Astrocyte (in vitro differentiated cells and primary cell): Measurements from ENCODE around the gene RNFT2. TPM values are rescaled to one million over a fixed set of nuclear protein-coding genes. Genes with fewer than 3 reads are reported as not detected.
A peak's percentile ranks its signal among the peaks of the same experiment; 100 is the strongest.
"Not testable (repeated sequence)": the region's sequence is repeated elsewhere in the genome, so short reads cannot be mapped to it uniquely, and the experiment has no call there.

Source experiments
- DNase-seq: peaks from one replicate; pipeline ENCODE4 v3.0.0-alpha.2; 2010; ENCODE audit warnings: low read depth
- FAIRE-seq: peaks from 2 replicates; lab custom pipeline; 2011; peaks lifted over from hg19 to GRCh38; lab: Jason Lieb, UNC
- H2AFZ ChIP-seq: 2 replicates; pipeline ENCODE4 v1.6.0; 2012; ENCODE audit warnings: low read depth, low read length, inconsistent platforms
- H3K27ac ChIP-seq: 2 replicates; pipeline ENCODE4 v1.5.1; 2011; ENCODE audit warnings: low read depth, low read length, inconsistent platforms
- H3K27me3 ChIP-seq: 2 replicates; pipeline ENCODE4 v1.6.0; 2011; ENCODE audit warnings: low read length, inconsistent platforms; ENCODE audit not compliant: insufficient read depth
- H3K36me3 ChIP-seq: 2 replicates; pipeline ENCODE4 v1.5.1; 2011; ENCODE audit warnings: low read length, inconsistent platforms; ENCODE audit not compliant: insufficient read depth
- H3K4me1 ChIP-seq: 2 replicates; pipeline ENCODE4 v1.5.1; 2011; ENCODE audit warnings: low read length, inconsistent platforms; ENCODE audit not compliant: insufficient read depth
- H3K4me2 ChIP-seq: 2 replicates; pipeline ENCODE4 v1.6.0; 2012; ENCODE audit warnings: low read length, inconsistent platforms
- H3K4me3 ChIP-seq: 2 replicates; pipeline ENCODE4 v1.5.1; 2011; ENCODE audit warnings: low read depth, mild to moderate bottlenecking, low read length, inconsistent platforms; ENCODE audit not compliant: insufficient read depth
- H3K79me2 ChIP-seq: 2 replicates; pipeline ENCODE4 v1.6.0; 2012; ENCODE audit warnings: mild to moderate bottlenecking, low read length, inconsistent platforms; ENCODE audit not compliant: insufficient read depth
- H3K9ac ChIP-seq: 2 replicates; pipeline ENCODE4 v1.6.0; 2012; ENCODE audit warnings: mild to moderate bottlenecking, low read length, inconsistent platforms
- H3K9me3 ChIP-seq: 2 replicates; pipeline ENCODE4 v1.5.1; 2012; ENCODE audit warnings: low read depth, mild to moderate bottlenecking, low read length, inconsistent platforms; ENCODE audit not compliant: insufficient read depth
- H4K20me1 ChIP-seq: 2 replicates; pipeline ENCODE4 v1.6.0; 2012; ENCODE audit warnings: low read length, inconsistent platforms; ENCODE audit not compliant: insufficient read depth
- H3K27ac Mint-ChIP-seq: one replicate; pipeline ENCODE4 v1.8.0; 2021; ENCODE audit warnings: mild to moderate bottlenecking, mixed read lengths; ENCODE audit not compliant: unreplicated experiment
- H3K27me3 Mint-ChIP-seq: one replicate; pipeline ENCODE4 v1.8.0; 2021; ENCODE audit warnings: low read depth, mixed read lengths; ENCODE audit not compliant: unreplicated experiment
- H3K36me3 Mint-ChIP-seq: one replicate; pipeline ENCODE4 v1.8.0; 2021; ENCODE audit warnings: low read depth, mixed read lengths; ENCODE audit not compliant: unreplicated experiment
- H3K4me1 Mint-ChIP-seq: one replicate; pipeline ENCODE4 v1.8.0; 2021; ENCODE audit warnings: low read depth, mixed read lengths; ENCODE audit not compliant: unreplicated experiment
- H3K4me3 Mint-ChIP-seq: one replicate; pipeline ENCODE4 v1.8.0; 2021; ENCODE audit warnings: mild to moderate bottlenecking, moderate library complexity, mixed read lengths; ENCODE audit not compliant: unreplicated experiment
- H3K9me3 Mint-ChIP-seq: one replicate; pipeline ENCODE4 v1.8.0; 2021; ENCODE audit warnings: mild to moderate bottlenecking, mixed read lengths; ENCODE audit not compliant: unreplicated experiment
- EZH2 ChIP-seq: IDR thresholded peaks from 2 replicates; pipeline ENCODE4 v1.6.1; 2012; ENCODE audit warnings: mild to moderate bottlenecking, low read length, inconsistent platforms; ENCODE audit not compliant: insufficient read depth
- total RNA-seq: library from RNA; stranded (reverse); gene quantifications from 2 replicates; pipeline ENCODE4 v1.2.1, GENCODE V29; 2021
- TF ChIP-seq, protein P1 (sequence below): IDR thresholded peaks from 2 replicates; pipeline ENCODE4 v1.5.1; 2011; ENCODE audit warnings: low read depth, mild to moderate bottlenecking, inconsistent platforms, low read length, moderate library complexity; ENCODE audit not compliant: insufficient read depth

Gene RNFT2
- total RNA-seq, 1 donor from 2014 or later: 8.9 TPM

DNA sequence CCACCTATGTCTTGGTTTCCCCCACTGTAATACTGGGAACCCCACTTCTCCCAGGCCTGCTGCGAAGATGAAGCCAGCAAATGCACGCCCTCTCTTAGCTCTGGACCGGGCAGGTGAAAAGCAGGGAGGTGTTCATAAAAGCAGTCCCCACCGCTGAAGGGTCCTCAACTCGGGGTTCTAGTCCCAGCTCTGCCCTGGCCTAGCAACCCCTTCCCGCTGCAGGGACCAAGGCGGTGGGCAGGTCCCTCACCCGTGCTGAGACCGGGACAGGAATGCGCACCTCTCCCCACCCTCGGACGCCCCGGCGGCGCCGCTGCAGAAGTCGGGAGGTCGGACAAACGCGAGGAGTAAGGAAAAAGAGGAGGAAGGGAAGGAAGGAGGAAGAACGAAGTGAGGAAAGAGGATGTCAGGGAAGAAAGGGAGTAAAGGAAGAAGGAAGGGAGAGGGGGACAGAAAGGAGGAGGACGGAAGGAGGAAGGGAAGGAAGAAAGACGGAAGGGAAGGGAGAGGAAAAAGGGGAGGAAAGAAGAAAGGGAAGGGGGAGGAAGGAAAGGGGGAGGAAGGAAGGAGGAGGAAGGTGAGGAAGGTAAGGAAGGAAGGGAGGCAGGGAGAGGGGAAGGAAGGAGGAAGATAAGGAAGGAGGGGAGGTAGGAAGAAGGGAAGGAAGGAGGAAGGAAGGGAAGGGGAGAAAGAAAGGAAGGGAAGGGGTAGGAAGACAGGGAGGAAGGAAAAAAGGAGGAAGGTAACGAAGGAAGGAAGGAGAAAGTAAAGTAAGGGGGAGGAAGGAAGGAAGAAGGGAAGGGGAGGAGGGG, 947 bp upstream of the RNFT2 start:
- peak overlapping the region; percentile 96 for H3K9ac ChIP-seq
- no peaks in the 10 kb centered on the region for H3K27me3 Mint-ChIP-seq
- peaks cover 36% of the 10 kb centered on the region for H4K20me1 ChIP-seq
- no peaks in the 10 kb centered on the region for H3K9me3 ChIP-seq
- H3K36me3 Mint-ChIP-seq: peaks cover 4% of the 10 kb centered on the region
- H2AFZ ChIP-seq: peak overlapping the region; percentile 82
- H3K27me3 ChIP-seq: no peaks in the 10 kb centered on the region
- H3K4me3 ChIP-seq: peak overlapping the region; percentile 88
- TF ChIP-seq, protein P1, sequence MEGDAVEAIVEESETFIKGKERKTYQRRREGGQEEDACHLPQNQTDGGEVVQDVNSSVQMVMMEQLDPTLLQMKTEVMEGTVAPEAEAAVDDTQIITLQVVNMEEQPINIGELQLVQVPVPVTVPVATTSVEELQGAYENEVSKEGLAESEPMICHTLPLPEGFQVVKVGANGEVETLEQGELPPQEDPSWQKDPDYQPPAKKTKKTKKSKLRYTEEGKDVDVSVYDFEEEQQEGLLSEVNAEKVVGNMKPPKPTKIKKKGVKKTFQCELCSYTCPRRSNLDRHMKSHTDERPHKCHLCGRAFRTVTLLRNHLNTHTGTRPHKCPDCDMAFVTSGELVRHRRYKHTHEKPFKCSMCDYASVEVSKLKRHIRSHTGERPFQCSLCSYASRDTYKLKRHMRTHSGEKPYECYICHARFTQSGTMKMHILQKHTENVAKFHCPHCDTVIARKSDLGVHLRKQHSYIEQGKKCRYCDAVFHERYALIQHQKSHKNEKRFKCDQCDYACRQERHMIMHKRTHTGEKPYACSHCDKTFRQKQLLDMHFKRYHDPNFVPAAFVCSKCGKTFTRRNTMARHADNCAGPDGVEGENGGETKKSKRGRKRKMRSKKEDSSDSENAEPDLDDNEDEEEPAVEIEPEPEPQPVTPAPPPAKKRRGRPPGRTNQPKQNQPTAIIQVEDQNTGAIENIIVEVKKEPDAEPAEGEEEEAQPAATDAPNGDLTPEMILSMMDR: no peak
- TF ChIP-seq EZH2: no peak
- peaks cover 3% of the 10 kb centered on the region for H3K36me3 ChIP-seq
- peaks cover 8% of the 10 kb centered on the region for H3K4me1 Mint-ChIP-seq
- H3K4me3 Mint-ChIP-seq: peak overlapping the region; percentile 94
- FAIRE-seq (no peak), DNase-seq (no peak)
- peak overlapping the region; percentile 44 for H3K27ac Mint-ChIP-seq
- no peaks in the 10 kb centered on the region for H3K9me3 Mint-ChIP-seq
- H3K27ac ChIP-seq: peak overlapping the region; percentile 54
- peaks cover 42% of the 10 kb centered on the region for H3K79me2 ChIP-seq
- peaks cover 13% of the 10 kb centered on the region for H3K4me1 ChIP-seq
- H3K4me2 ChIP-seq: peak overlapping the region; percentile 100

DNA sequence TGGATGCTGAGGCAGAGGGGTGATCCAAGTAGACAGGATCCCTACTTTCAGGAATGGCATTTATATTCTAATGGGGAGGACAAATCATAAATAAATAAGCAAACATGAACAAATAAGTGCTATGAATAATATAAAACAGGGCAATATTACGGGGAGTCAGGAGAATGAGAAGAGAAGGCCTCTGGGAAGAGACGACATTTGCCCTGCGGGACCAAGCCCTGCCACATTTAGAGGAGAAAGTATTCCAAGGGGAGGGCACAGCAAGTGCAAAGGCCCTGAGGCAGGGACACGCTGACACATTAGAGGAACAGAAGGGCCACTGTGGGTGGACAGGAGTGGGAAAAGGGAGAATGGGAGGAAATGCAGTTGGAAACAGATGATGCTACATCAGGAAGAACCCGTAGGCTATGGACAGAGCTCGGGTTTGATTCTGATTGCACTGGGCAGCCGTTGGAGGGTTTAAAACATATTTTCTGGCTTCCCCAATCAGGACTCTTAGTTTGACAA, 1.3 kb downstream of the RNFT2 start:
- DNase-seq (no peak), FAIRE-seq (no peak)
- Histone ChIP-seq H3K9me3 (no peaks in the 10 kb centered on the region), H3K4me1 (peaks cover 13% of the 10 kb centered on the region), H3K79me2 (peaks cover 27% of the 10 kb centered on the region), H3K4me2 (no peak overlapping the region), H3K27ac (no peak overlapping the region), H2AFZ (no peak overlapping the region), H4K20me1 (peaks cover 20% of the 10 kb centered on the region), H3K27me3 (no peaks in the 10 kb centered on the region), H3K4me3 (no peak overlapping the region), H3K9ac (no peak overlapping the region), H3K36me3 (no peaks in the 10 kb centered on the region)
- Mint-ChIP-seq H3K27me3 (no peaks in the 10 kb centered on the region), H3K4me3 (no peak overlapping the region), H3K27ac (no peak overlapping the region), H3K4me1 (peaks cover 4% of the 10 kb centered on the region), H3K36me3 (peaks cover 4% of the 10 kb centered on the region), H3K9me3 (no peaks in the 10 kb centered on the region)
- TF ChIP-seq EZH2: no peak
- TF ChIP-seq, protein P1: no peak

GRCh38 chr12:116742787-116743186, 4.7 kb downstream of the RNFT2 start:
- H3K4me3 Mint-ChIP-seq, H3K9me3 ChIP-seq, DNase-seq, H4K20me1 ChIP-seq, H3K36me3 Mint-ChIP-seq, H3K4me2 ChIP-seq, H3K27me3 ChIP-seq, H3K36me3 ChIP-seq, H3K4me1 Mint-ChIP-seq, H3K4me3 ChIP-seq, H3K9ac ChIP-seq, H2AFZ ChIP-seq, H3K27ac ChIP-seq, FAIRE-seq, H3K79me2 ChIP-seq, H3K4me1 ChIP-seq, H3K9me3 Mint-ChIP-seq, H3K27me3 Mint-ChIP-seq, H3K27ac Mint-ChIP-seq: not testable (repeated sequence)
